SK-N-SH (cell line): ENCODE measurements around the gene NOL8. TPM values are rescaled to one million over a fixed set of nuclear protein-coding genes. Genes with fewer than 3 reads are reported as not detected.

Experiments used
- CTCF ChIA-PET: fragments of 300-600, 350-600 bp; formaldehyde crosslinking; extraction: SDS; loops from one replicate; lab custom pipeline; 2021; lab: Yijun Ruan, JAX
- POLR2A ChIA-PET: fragments of 350-600 bp; sonication (Branson Sonifier 250); formaldehyde crosslinking; extraction: SDS; loops from one replicate; lab custom pipeline; 2020; ENCODE audit warnings: antibody characterized with exemption, inconsistent platforms; lab: Yijun Ruan, JAX
- DNase-seq: peaks from one replicate; pipeline ENCODE4 v3.0.0; 2012
- H2AFZ ChIP-seq: fragments of 200-600 bp; sonication (generic); 2 replicates; pipeline ENCODE4 v1.8.1; 2016; ENCODE audit warnings: antibody characterized with exemption, mild to moderate bottlenecking, low read depth
- H3F3A ChIP-seq: fragments of 200-600 bp; sonication (generic); replicated peaks from 2 replicates; pipeline ENCODE3; 2016; ENCODE audit warnings: antibody characterized with exemption, mild to moderate bottlenecking; ENCODE audit not compliant: insufficient read depth
- H3K27ac ChIP-seq, 2 experiments: fragments of 200-500 bp in 1 of 2; fragments of 200-600 bp in 1 of 2; sonication (Bioruptor generic) in 1 of 2; sonication (generic), shearing (Covaris generic) in 1 of 2; 2 replicates each; pipeline versions ENCODE4 v1.5.1 to v1.6.1; 2014 to 2016; ENCODE audit warnings: low read depth in 2 of 2, inconsistent platforms in 1 of 2, low read length in 1 of 2, mild to moderate bottlenecking in 1 of 2, mixed read lengths in 1 of 2
- H3K27me3 ChIP-seq: fragments of 200-600 bp; sonication (generic), shearing (Covaris generic); 2 replicates; pipeline ENCODE4 v1.6.1; 2016; ENCODE audit warnings: mixed run types; ENCODE audit not compliant: insufficient read depth
- H3K36me3 ChIP-seq, 2 experiments: fragments of 200-500 bp in 1 of 2; fragments of 200-600 bp in 1 of 2; sonication (Bioruptor generic) in 1 of 2; sonication (generic) in 1 of 2; replicated peaks in 1 of 2; 2 replicates each; pipeline versions ENCODE3 to v1.5.1; 2014 to 2016; ENCODE audit warnings: low read length in 1 of 2, mild to moderate bottlenecking in 1 of 2; ENCODE audit not compliant: insufficient read depth in 2 of 2, control insufficient read depth in 1 of 2
- H3K4me1 ChIP-seq, 2 experiments: fragments of 200-500 bp in 1 of 2; fragments of 200-600 bp in 1 of 2; sonication (Bioruptor generic) in 1 of 2; sonication (generic), shearing (Covaris generic) in 1 of 2; 2 replicates each; pipeline versions ENCODE4 v1.5.1 to v1.6.1; 2014 to 2016; ENCODE audit warnings: low read depth in 1 of 2, low read length in 1 of 2, mixed run types in 1 of 2; ENCODE audit not compliant: insufficient read depth in 2 of 2, control insufficient read depth in 1 of 2
- H3K4me2 ChIP-seq: fragments of 200-600 bp; sonication (generic), shearing (Covaris generic); 2 replicates; pipeline ENCODE4 v1.6.1; 2017; ENCODE audit warnings: mixed run types
- H3K4me3 ChIP-seq, 2 experiments: fragments of 200-500 bp in 1 of 2; fragments of 200-600 bp in 1 of 2; sonication (Bioruptor generic) in 1 of 2; sonication (generic), shearing (Covaris generic) in 1 of 2; 2 replicates each; pipeline versions ENCODE4 v1.5.1 to v1.8.1; 2014 to 2016; ENCODE audit warnings: low read depth in 2 of 2, inconsistent platforms in 1 of 2, low read length in 1 of 2, mild to moderate bottlenecking in 1 of 2, mixed read lengths in 1 of 2, moderate library complexity in 1 of 2
- H3K79me2 ChIP-seq: fragments of 200-600 bp; sonication (generic); 2 replicates; pipeline ENCODE4 v1.8.1; 2017; ENCODE audit warnings: mild to moderate bottlenecking; ENCODE audit not compliant: insufficient read depth
- H3K9ac ChIP-seq: fragments of 200-600 bp; sonication (generic); 2 replicates; pipeline ENCODE4 v1.6.1; 2017; ENCODE audit warnings: mixed run types
- H3K9me2 ChIP-seq: fragments of 200-600 bp; sonication (generic); 2 replicates; pipeline ENCODE4 v1.6.1; 2017; ENCODE audit warnings: mixed run types
- H3K9me3 ChIP-seq: fragments of 200-600 bp; sonication (generic); 2 replicates; pipeline ENCODE4 v1.6.1; 2017; ENCODE audit warnings: mixed run types, mild to moderate bottlenecking, moderate library complexity
- H4K20me1 ChIP-seq: fragments of 200-600 bp; sonication (generic); 2 replicates; pipeline ENCODE4 v1.6.1; 2017; ENCODE audit warnings: mild to moderate bottlenecking, mixed run types; ENCODE audit not compliant: insufficient read depth
- CHD2 ChIP-seq: fragments of 150-350 bp; IDR thresholded peaks from 2 replicates; pipeline ENCODE4 v1.6.1; 2018; ENCODE audit warnings: low read length; ENCODE audit not compliant: partially characterized antibody
- CTCF ChIP-seq: fragments of 200-600 bp; sonication (generic); IDR thresholded peaks from 2 replicates; pipeline ENCODE4 v1.6.1; 2017; ENCODE audit warnings: antibody characterized with exemption, mild to moderate bottlenecking, moderate library complexity
- ELF1 ChIP-seq: IDR thresholded peaks from 2 replicates; pipeline ENCODE4 v1.4.0; 2012
- FOXJ3 ChIP-seq: sonication (generic); formaldehyde crosslinking; IDR thresholded peaks from 2 replicates; pipeline ENCODE4 v1.5.1; 2020; ENCODE audit warnings: mild to moderate bottlenecking, missing genetic modification reagents
- FOXM1 ChIP-seq: IDR thresholded peaks from 2 replicates; pipeline ENCODE4 v1.4.0; 2012; ENCODE audit warnings: low read depth, mild to moderate bottlenecking
- GATA2 ChIP-seq: sonication (generic); formaldehyde crosslinking; IDR thresholded peaks from 2 replicates; pipeline ENCODE4 v1.5.0; 2020; ENCODE audit warnings: mild to moderate bottlenecking, missing genetic modification reagents
- IRF3 ChIP-seq: fragments of 150-350 bp; IDR thresholded peaks from 2 replicates; pipeline ENCODE4 v1.6.1; 2016; ENCODE audit warnings: mild to moderate bottlenecking, low read depth, low read length
- JUND ChIP-seq: IDR thresholded peaks from 2 replicates; pipeline ENCODE4 v1.4.0; 2012
- NRF1 ChIP-seq: IDR thresholded peaks from 2 replicates; pipeline ENCODE4 v1.6.1; 2012; ENCODE audit warnings: low read depth, mild to moderate bottlenecking, low read length
- PBX3 ChIP-seq: IDR thresholded peaks from 2 replicates; pipeline ENCODE4; 2012
- POLR2AphosphoS5 ChIP-seq: IDR thresholded peaks from 2 replicates; pipeline ENCODE4 v1.6.1; 2012; ENCODE audit warnings: low read depth, low read length
- RCOR1 ChIP-seq: fragments of 150-350 bp; IDR thresholded peaks from 2 replicates; pipeline ENCODE4 v1.6.1; 2017; ENCODE audit warnings: antibody characterized with exemption, low read length
- REST ChIP-seq: IDR thresholded peaks from 2 replicates; pipeline ENCODE4 v1.6.1; 2012; ENCODE audit warnings: mild to moderate bottlenecking, low read depth, low read length, moderate library complexity
- RFX5 ChIP-seq: IDR thresholded peaks from 2 replicates; pipeline ENCODE4 v1.6.1; 2012; ENCODE audit warnings: mild to moderate bottlenecking, improper control_type of control experiment, low read length
- RXRA ChIP-seq: IDR thresholded peaks from 2 replicates; pipeline ENCODE4 v1.4.0; 2012; ENCODE audit warnings: low read depth, mild to moderate bottlenecking, borderline replicate concordance
- SMC3 ChIP-seq: IDR thresholded peaks from 2 replicates; pipeline ENCODE4 v1.6.1; 2012; ENCODE audit warnings: low read depth, low read length, improper control_type of control experiment
- TAF1 ChIP-seq: IDR thresholded peaks from 2 replicates; pipeline ENCODE4 v1.6.1; 2012; ENCODE audit warnings: low read depth, mild to moderate bottlenecking, low read length, moderate library complexity, borderline replicate concordance
- TCF12 ChIP-seq: IDR thresholded peaks from 2 replicates; pipeline ENCODE4 v1.4.0; 2012
- YY1 ChIP-seq: IDR thresholded peaks from 2 replicates; pipeline ENCODE4 v1.4.0; 2012; ENCODE audit warnings: low read depth, mild to moderate bottlenecking
- WGBS: methylation state at CpG from one replicate; pipeline ENCODE4 v1.1.6; 2017; ENCODE audit warnings: low lambda C conversion rate; 5-methylcytosine and 5-hydroxymethylcytosine counted together
- polyA plus RNA-seq, 3 experiments: library from polyadenylated mRNA; depleted of rRNA; stranded (reverse); fragments of >200 nt; gene quantifications; 2 replicates each; pipeline ENCODE4 v1.2.3, GENCODE V29; 2012

Gene NOL8
- polyA plus RNA-seq, 1 of the 3 experiments (the other 2 are of a cell fraction) = 9.6 TPM

- H3K79me2 ChIP-seq = peaks cover 18% of the 10 kb centered on the region; the same call in 1 of the 2 replicates
- no peak overlapping the region for H3K4me3 ChIP-seq
- no peaks in the 10 kb centered on the region for H3K9me3 ChIP-seq
- H4K20me1 ChIP-seq = no peaks in the 10 kb centered on the region
- H3K27ac ChIP-seq = no peak overlapping the region
- CTCF ChIA-PET = no interaction called here
- no peak overlapping the region for H3K9ac ChIP-seq
- peaks cover 0 to 7% of the 10 kb centered on the region in 2 experiments; a peak in 2 of 4 replicates for H3K4me1 ChIP-seq
- H3F3A ChIP-seq = no peaks in the 10 kb centered on the region
- no peak overlapping the region for H3K4me2 ChIP-seq
- TF ChIP-seq ELF1 = no peak
- no peak for TF ChIP-seq RXRA
- no peak for TF ChIP-seq SMC3
- no peak for DNase-seq
- H3K36me3 ChIP-seq = peaks cover 55 to 61% of the 10 kb centered on the region in 2 experiments
- no peak overlapping the region for H2AFZ ChIP-seq
- no peaks in the 10 kb centered on the region for H3K9me2 ChIP-seq
- H3K27me3 ChIP-seq = no peaks in the 10 kb centered on the region
- POLR2A ChIA-PET = no interaction called here
- 93% methylated on average over 5 of the region's 5 CpGs for WGBS
These were observed 9.7 kb downstream of the NOL8 start for GRCh38 chr9:92315456-92315855.

- Histone ChIP-seq H3K4me1 (peaks cover 0 to 7% of the 10 kb centered on the region in 2 experiments; a peak in 2 of 4 replicates), H3K36me3 (peaks cover 56 to 61% of the 10 kb centered on the region in 2 experiments), H3K9ac (no peak overlapping the region), H3K27ac (peak overlapping the region in 1 of 2 experiments; percentile 48; a peak in 2 of 4 replicates), H3K27me3 (no peaks in the 10 kb centered on the region), H3K9me3 (no peaks in the 10 kb centered on the region), H2AFZ (no peak overlapping the region), H3K79me2 (peaks cover 18% of the 10 kb centered on the region; the same call in 1 of the 2 replicates), H3K4me3 (no peak overlapping the region), H4K20me1 (no peaks in the 10 kb centered on the region), H3K9me2 (no peaks in the 10 kb centered on the region), H3F3A (no peaks in the 10 kb centered on the region), H3K4me2 (no peak overlapping the region)
- CTCF ChIA-PET = interaction anchor here (0.7 to 1.1 kb wide), 2 partner anchors 108 to 173 kb away, joined by 3 read pairs; no protein-coding TSS in a partner anchor
- DNase-seq = no peak
- POLR2A ChIA-PET = no interaction called here
- TF ChIP-seq TCF12 = no peak
- TF ChIP-seq RCOR1 = no peak
- TF ChIP-seq IRF3 = no peak
- TF ChIP-seq CHD2 = no peak
- no peak for TF ChIP-seq NRF1
- no peak for TF ChIP-seq TAF1
- TF ChIP-seq PBX3 = no peak
- TF ChIP-seq FOXJ3 (CRISPR knock-in tag) = no peak
- no peak for TF ChIP-seq CTCF
- TF ChIP-seq RFX5 = no peak
- TF ChIP-seq FOXM1 = no peak
- no peak for TF ChIP-seq YY1
- no peak for TF ChIP-seq GATA2 (CRISPR knock-in tag)
- no peak for TF ChIP-seq JUND
- TF ChIP-seq REST = no peak
- no peak for TF ChIP-seq POLR2AphosphoS5
- WGBS = 63% methylated on average over 2 of the region's 2 CpGs
These were observed 11.5 kb downstream of the NOL8 start for GRCh38 chr9:92313624-92314012.
